ENCODE results near the gene KCNE2. TPM values are rescaled to one million over a fixed set of nuclear protein-coding genes. Genes with fewer than 3 reads are reported as not detected.

KCNE2 gene
- total and polyA plus RNA-seq, 2 of the 8 experiments (the other 6 are each of a cell fraction or from before 2014, with no cell fraction given), result 0.09 to 0.37 TPM

- no peak overlapping the region for H3K4ac ChIP-seq (replicated peaks; ENCODE audit: insufficient read length, low read depth, low read length)
- H4K8ac ChIP-seq (ENCODE audit: extremely low read depth, insufficient read depth, low read length), result no peak overlapping the region
- H3K4me2 ChIP-seq (ENCODE audit: insufficient read depth in 1 of 2, low read depth in 2 of 2, low read length in 2 of 2), result no peak overlapping the region
- H2AK5ac ChIP-seq (ENCODE audit: low read depth, low read length), result no peak overlapping the region
- no peak overlapping the region for H4K91ac ChIP-seq (replicated peaks; ENCODE audit: insufficient read length, low read length)
- no peak overlapping the region for H3K4me3 ChIP-seq (ENCODE audit: extremely low read depth in 1 of 4, insufficient read depth in 2 of 4, low read depth in 3 of 4, low read length in 4 of 4)
- no peak overlapping the region for H4K5ac ChIP-seq (ENCODE audit: insufficient read length, low read depth, low read length)
- POLR2A ChIA-PET (ENCODE audit: partially characterized antibody), result no interaction called here
- no peaks in the 10 kb centered on the region for H4K20me1 ChIP-seq (replicated peaks in 1 of 2; ENCODE audit: control insufficient read depth in 1 of 2, insufficient read depth in 2 of 2, low read length in 2 of 2)
- no peak overlapping the region for H3K27ac ChIP-seq (ENCODE audit: low read depth, low read length)
- H3K23me2 ChIP-seq (ENCODE audit: low read depth, low read length), result no peaks in the 10 kb centered on the region
- no peaks in the 10 kb centered on the region; a peak in 1 of 7 replicates for H3K4me1 ChIP-seq (replicated peaks in 1 of 4; ENCODE audit: control insufficient read depth in 3 of 4, insufficient read depth in 4 of 4, low read length in 3 of 4)
- FAIRE-seq (no peak), DNase-seq (ENCODE audit: low read depth in 1 of 2, low spot score in 2 of 2) (no peak)
- no peak overlapping the region for H2BK12ac ChIP-seq (ENCODE audit: low read depth, low read length)
- no peak overlapping the region for H2BK15ac ChIP-seq (ENCODE audit: low read length)
- no peak overlapping the region for H2BK20ac ChIP-seq (ENCODE audit: low read length)
- H3K23ac ChIP-seq (ENCODE audit: insufficient read length), result no peak overlapping the region
- no peak overlapping the region for H2AFZ ChIP-seq (ENCODE audit: low read length)
- TF ChIP-seq EZH2 (IDR thresholded peaks at IDR 0.05; ENCODE audit: low read depth, low read length, severe bottlenecking) (no peak), KDM5A (IDR thresholded peaks at IDR 0.05; ENCODE audit: low read length) (no peak), CTBP2 (IDR thresholded peaks at IDR 0.05; ENCODE audit: borderline replicate concordance, insufficient read depth, insufficient read length, low read length) (no peak), RAD21 (IDR thresholded peaks at IDR 0.05 in 1 of 2, conservative IDR thresholded peaks at IDR 0.05 in 1 of 2; ENCODE audit: low read depth in 2 of 2, low read length in 2 of 2) (no peak), SIX5 (IDR thresholded peaks at IDR 0.05; ENCODE audit: low read depth, low read length) (no peak), SIRT6 (IDR thresholded peaks at IDR 0.05; ENCODE audit: low read length) (no peak), SP4 (IDR thresholded peaks at IDR 0.05; ENCODE audit: low read length) (no peak), ATF2 (IDR thresholded peaks at IDR 0.05; ENCODE audit: low read length) (no peak), ASH2L (IDR thresholded peaks at IDR 0.05; ENCODE audit: low read length) (no peak), POLR2A (IDR thresholded peaks at IDR 0.05; ENCODE audit: control extremely low read depth in 1 of 2, low read depth in 2 of 2, low read length in 2 of 2) (no peak)
- no peak overlapping the region for H3K18ac ChIP-seq (ENCODE audit: extremely low read depth, low read length)
- no peaks in the 10 kb centered on the region; a peak in 1 of 4 replicates for H3K9me3 ChIP-seq (ENCODE audit: insufficient read depth in 2 of 2, low read depth in 1 of 2, low read length in 1 of 2)
- H2BK120ac ChIP-seq (replicated peaks; ENCODE audit: low read depth, low read length), result no peak overlapping the region
- H2BK5ac ChIP-seq (ENCODE audit: low read depth, low read length), result no peak overlapping the region
- H3K79me1 ChIP-seq (ENCODE audit: low read depth, low read length), result no peaks in the 10 kb centered on the region
- no peak overlapping the region for H3K14ac ChIP-seq (ENCODE audit: insufficient read length)
- H3K79me2 ChIP-seq (ENCODE audit: control insufficient read depth in 1 of 2, insufficient read depth in 2 of 2, low read length in 2 of 2), result no peaks in the 10 kb centered on the region
- H3K9ac ChIP-seq (replicated peaks in 1 of 4; ENCODE audit: extremely low read depth in 1 of 4, low read depth in 3 of 4, low read length in 3 of 4), result no peak overlapping the region
- CTCF ChIA-PET (ENCODE audit: partially characterized antibody), result interaction anchor here (0.6 to 2.9 kb wide), 5 partner anchors 15 to 502 kb away, joined by 3 to 11 read pairs (median 3); no protein-coding TSS in a partner anchor
- 90% methylated on average over 6 of the region's 6 CpGs; no CpG with 5 or more reads in 1 of the 2 experiments for WGBS, 2 experiments (ENCODE audit: extremely low coverage in 1 of 2, insufficient coverage in 1 of 2, insufficient read length in 1 of 2, insufficient replicate concordance in 2 of 2, low coverage in 1 of 2, low lambda C conversion rate in 2 of 2, missing lambda C conversion rate in 1 of 2)
- H3K56ac ChIP-seq (replicated peaks; ENCODE audit: insufficient read length, low read depth, low read length), result no peak overlapping the region
- no peaks in the 10 kb centered on the region for H3K27me3 ChIP-seq (replicated peaks in 1 of 4; ENCODE audit: control insufficient read depth in 3 of 4, extremely low read depth in 1 of 4, insufficient read depth in 3 of 4, low read length in 3 of 4)
- H3K36me3 ChIP-seq (ENCODE audit: control insufficient read depth in 2 of 4, insufficient read depth in 4 of 4, low read length in 3 of 4), result no peaks in the 10 kb centered on the region
Measured at GRCh38 chr21:34332347-34332746, 31.5 kb upstream of the KCNE2 start.

Measured in H1 (cell line).